HEK293T (cell line): ENCODE results near the gene TSPAN12.

Experiments used
- CTCF ChIA-PET: fragments of 350-600 bp; formaldehyde crosslinking; extraction: SDS; loops from one replicate; lab custom pipeline; 2021; ENCODE audit warnings: antibody characterized with exemption, inconsistent platforms; lab: Yijun Ruan, JAX
- POLR2A ChIA-PET: fragments of 350-600 bp; formaldehyde crosslinking; extraction: SDS; loops from one replicate; lab custom pipeline; 2020; ENCODE audit warnings: antibody characterized with exemption, inconsistent platforms; lab: Yijun Ruan, JAX
- DNase-seq: peaks from one replicate; pipeline ENCODE4 v3.0.0; 2012; ENCODE audit warnings: mixed read lengths; ENCODE audit errors: extremely low spot score
- ARNT ChIP-seq: fragments of 450-650 bp; IDR thresholded peaks from 2 replicates; pipeline ENCODE4 v1.6.1; 2017; ENCODE audit warnings: mild to moderate bottlenecking
- BHLHE40 ChIP-seq: fragments of 450-650 bp; IDR thresholded peaks from 2 replicates; pipeline ENCODE4 v1.6.1; 2016; ENCODE audit warnings: mild to moderate bottlenecking, moderate library complexity, borderline replicate concordance
- CTBP1 ChIP-seq: fragments of 450-650 bp; IDR thresholded peaks from 2 replicates; pipeline ENCODE4 v1.6.1; 2016; ENCODE audit warnings: borderline replicate concordance
- ELF4 ChIP-seq: fragments of 450-650 bp; IDR thresholded peaks from 2 replicates; pipeline ENCODE4 v1.6.1; 2017; ENCODE audit warnings: antibody characterized with exemption
- FOXA1 ChIP-seq: fragments of 450-650 bp; IDR thresholded peaks from 2 replicates; pipeline ENCODE4 v1.6.1; 2016; ENCODE audit warnings: mild to moderate bottlenecking
- FOXK2 ChIP-seq: fragments of 450-650 bp; IDR thresholded peaks from 2 replicates; pipeline ENCODE4 v1.6.1; 2016; ENCODE audit warnings: mild to moderate bottlenecking
- FOXM1 ChIP-seq: fragments of 450-650 bp; IDR thresholded peaks from 2 replicates; pipeline ENCODE4 v1.6.1; 2017; ENCODE audit warnings: mild to moderate bottlenecking, borderline replicate concordance
- HDGF ChIP-seq: fragments of 450-650 bp; IDR thresholded peaks from 2 replicates; pipeline ENCODE4 v1.6.1; 2017; ENCODE audit warnings: antibody characterized with exemption, borderline replicate concordance
- L3MBTL2 ChIP-seq: fragments of 450-650 bp; conservative IDR thresholded peaks from 2 replicates; pipeline ENCODE4 v1.6.1; 2016; ENCODE audit warnings: mild to moderate bottlenecking
- LEF1 ChIP-seq: fragments of 450-650 bp; IDR thresholded peaks from 2 replicates; pipeline ENCODE4 v1.6.1; 2017; ENCODE audit warnings: mild to moderate bottlenecking, borderline replicate concordance
- NFRKB ChIP-seq: fragments of 450-650 bp; IDR thresholded peaks from 2 replicates; pipeline ENCODE4 v1.6.1; 2016; ENCODE audit warnings: mild to moderate bottlenecking, moderate library complexity
- PKNOX1 ChIP-seq: fragments of 450-650 bp; IDR thresholded peaks from 2 replicates; pipeline ENCODE4 v1.6.1; 2016
- SP1 ChIP-seq: fragments of 450-650 bp; IDR thresholded peaks from 2 replicates; pipeline ENCODE4 v1.6.1; 2017
- SUZ12 ChIP-seq: fragments of 450-650 bp; IDR thresholded peaks from 2 replicates; pipeline ENCODE4 v1.6.1; 2016; ENCODE audit warnings: mild to moderate bottlenecking
- TARDBP ChIP-seq: fragments of 450-650 bp; IDR thresholded peaks from 2 replicates; pipeline ENCODE4 v1.6.1; 2016
- ZNF384 ChIP-seq: fragments of 450-650 bp; IDR thresholded peaks from 2 replicates; pipeline ENCODE4 v1.6.1; 2016

The TSPAN12 gene

GRCh38 chr7:120775755-120776154, 82.2 kb downstream of the TSPAN12 start:
- TF ChIP-seq ELF4 (no peak), TARDBP (no peak), NFRKB (no peak), BHLHE40 (no peak), SP1 (no peak), PKNOX1 (no peak), ARNT (no peak), FOXK2 (no peak), FOXM1 (no peak), HDGF (no peak), FOXA1 (no peak), SUZ12 (no peak), CTBP1 (no peak), ZNF384 (no peak), L3MBTL2 (no peak), LEF1 (no peak)
- POLR2A ChIA-PET: no interaction called here
- DNase-seq: no peak
- CTCF ChIA-PET: interaction anchor here (1.1 kb wide), 1 partner anchor 16 kb away, joined by 7 read pairs; no protein-coding TSS in a partner anchor

DNA sequence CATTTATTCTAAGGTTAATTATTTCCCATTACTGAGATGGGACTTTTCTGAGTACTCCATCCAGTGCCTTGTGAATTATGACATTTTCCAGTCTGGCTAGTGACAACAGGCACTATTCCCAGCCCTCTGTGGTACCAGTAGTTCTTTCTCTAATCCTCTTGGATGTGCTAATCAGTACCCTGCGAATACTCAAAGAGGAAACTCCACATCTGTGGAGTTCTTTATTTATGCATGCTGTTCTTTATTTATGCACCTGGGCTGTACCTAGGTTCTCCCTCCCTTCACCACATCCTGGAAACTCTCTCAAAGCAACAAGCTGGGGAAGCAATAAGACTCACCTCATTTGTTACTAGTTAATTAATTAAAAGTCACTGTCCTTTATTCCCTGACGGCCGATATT, 83.5 kb downstream of the TSPAN12 start:
- TF ChIP-seq FOXA1: no peak
- no peak for TF ChIP-seq NFRKB
- TF ChIP-seq CTBP1: no peak
- TF ChIP-seq LEF1: no peak
- no peak for TF ChIP-seq L3MBTL2
- TF ChIP-seq ZNF384: no peak
- no peak for TF ChIP-seq ELF4
- no peak for TF ChIP-seq BHLHE40
- no peak for TF ChIP-seq FOXK2
- no peak for TF ChIP-seq HDGF
- TF ChIP-seq SP1: no peak
- no peak for TF ChIP-seq ARNT
- no peak for TF ChIP-seq PKNOX1
- TF ChIP-seq SUZ12: no peak
- TF ChIP-seq TARDBP: no peak
- TF ChIP-seq FOXM1: no peak
- ChIA-PET POLR2A (no interaction called here), CTCF (no interaction called here)
- no peak for DNase-seq

DNA sequence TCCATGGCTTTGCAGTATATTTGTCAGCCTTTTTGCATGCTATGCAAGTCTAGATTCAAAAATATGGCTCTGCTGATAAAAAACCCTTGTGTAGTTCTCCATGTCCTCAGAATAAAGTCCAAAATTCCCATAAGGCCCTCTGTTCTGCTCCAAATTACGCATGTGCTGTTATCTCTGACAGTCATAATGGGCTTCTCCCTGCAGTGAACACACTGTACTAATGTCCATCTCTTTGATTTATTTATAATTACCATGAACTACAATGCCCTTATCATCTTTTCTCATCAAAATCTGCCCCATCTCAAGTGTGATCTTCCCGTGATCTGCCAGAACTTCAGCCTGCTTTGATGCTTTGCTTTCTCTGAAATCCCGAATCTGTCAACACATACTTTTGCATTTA, 87.7 kb downstream of the TSPAN12 start:
- ChIA-PET CTCF (no interaction called here), POLR2A (no interaction called here)
- no peak for TF ChIP-seq BHLHE40
- no peak for TF ChIP-seq CTBP1
- TF ChIP-seq NFRKB: no peak
- TF ChIP-seq SUZ12: no peak
- DNase-seq: no peak

DNA sequence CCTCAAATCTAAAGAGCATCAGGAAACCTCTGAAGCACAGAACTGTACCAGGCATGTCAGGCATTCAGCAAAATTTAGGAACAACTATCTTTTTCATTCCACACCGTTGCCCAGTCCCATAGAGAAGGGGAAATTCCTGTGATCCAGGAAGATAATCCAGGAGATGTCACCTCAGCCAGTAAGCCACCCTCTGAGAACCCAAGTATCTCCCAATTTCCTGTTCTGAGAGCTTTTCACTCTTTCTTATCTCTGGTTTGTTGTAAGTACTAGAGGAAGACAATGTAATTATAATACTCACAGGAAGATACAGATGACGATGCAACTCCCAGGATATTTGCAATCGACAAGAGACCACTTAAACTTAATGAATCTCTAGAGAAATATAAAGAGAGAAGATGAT, 97.1 kb downstream of the TSPAN12 start:
- CTCF ChIA-PET: no interaction called here
- TF ChIP-seq ZNF384: no peak
- TF ChIP-seq NFRKB: no peak
- no peak for TF ChIP-seq PKNOX1
- no peak for TF ChIP-seq TARDBP
- no peak for TF ChIP-seq ELF4
- TF ChIP-seq BHLHE40: no peak
- no peak for TF ChIP-seq FOXA1
- TF ChIP-seq FOXK2: no peak
- TF ChIP-seq LEF1: no peak
- TF ChIP-seq ARNT: no peak
- TF ChIP-seq SUZ12: no peak
- TF ChIP-seq FOXM1: no peak
- no peak for TF ChIP-seq CTBP1
- TF ChIP-seq SP1: no peak
- no peak for TF ChIP-seq L3MBTL2
- no peak for TF ChIP-seq HDGF
- POLR2A ChIA-PET: no interaction called here
- no peak for DNase-seq

- POLR2A ChIA-PET: no interaction called here
- no peak for DNase-seq
- no peak for TF ChIP-seq BHLHE40
- TF ChIP-seq NFRKB: no peak
- no peak for TF ChIP-seq ZNF384
- no peak for TF ChIP-seq ARNT
- TF ChIP-seq PKNOX1: no peak
- CTCF ChIA-PET: no interaction called here
Observed at GRCh38 chr7:120760050-120760449, 97.9 kb downstream of the TSPAN12 start.

- CTCF ChIA-PET: no interaction called here
Observed at GRCh38 chr7:120743128-120743527, 114.8 kb downstream of the TSPAN12 start.

More at GRCh38 chr7:120743128-120743527, 114.8 kb downstream of the TSPAN12 start:
- no peak for DNase-seq
- no peak for TF ChIP-seq PKNOX1
- no peak for TF ChIP-seq FOXA1
- no peak for TF ChIP-seq LEF1
- TF ChIP-seq BHLHE40: no peak
- TF ChIP-seq FOXM1: no peak
- TF ChIP-seq ZNF384: no peak
- no peak for TF ChIP-seq SUZ12
- no peak for TF ChIP-seq HDGF
- no peak for TF ChIP-seq SP1
- TF ChIP-seq ARNT: no peak
- no peak for TF ChIP-seq CTBP1
- POLR2A ChIA-PET: no interaction called here
